GM12865 (cell line): ENCODE data around the gene PITPNM2.

Source experiments
- DNase-seq: peaks from one replicate; pipeline ENCODE4 v3.0.0; 2010; ENCODE audit warnings: low read depth
- H3K4me3 ChIP-seq: 2 replicates; pipeline ENCODE4 v1.5.1; 2011; ENCODE audit warnings: mild to moderate bottlenecking, low read depth, low read length, control low read depth
- CTCF ChIP-seq: IDR thresholded peaks from 2 replicates; pipeline ENCODE4 v1.5.1; 2011; ENCODE audit warnings: low read length, control low read depth, low read depth, inconsistent platforms; ENCODE audit not compliant: insufficient read depth; ENCODE audit errors: missing control alignments

Gene PITPNM2

GRCh38 chr12:123145211-123145610, 5.7 kb downstream of the PITPNM2 start:
- DNase-seq, result no peak
- H3K4me3 ChIP-seq, result no peak overlapping the region
- TF ChIP-seq CTCF, result no peak

GRCh38 chr12:123143736-123144461, 7.0 kb downstream of the PITPNM2 start:
- no peak for TF ChIP-seq CTCF
- H3K4me3 ChIP-seq, result no peak overlapping the region
- no peak for DNase-seq

- TF ChIP-seq CTCF, result no peak
- no peak for DNase-seq
- no peak overlapping the region for H3K4me3 ChIP-seq
Measured at GRCh38 chr12:123142921-123143735, 7.8 kb downstream of the PITPNM2 start.

- H3K4me3 ChIP-seq, result no peak overlapping the region
- DNase-seq, result no peak
- TF ChIP-seq CTCF, result no peak
Measured at GRCh38 chr12:123142518-123142840, 8.4 kb downstream of the PITPNM2 start.

GRCh38 chr12:123141615-123142517, 9.0 kb downstream of the PITPNM2 start:
- no peak for DNase-seq
- H3K4me3 ChIP-seq, result no peak overlapping the region
- TF ChIP-seq CTCF, result no peak

- no peak for TF ChIP-seq CTCF
Measured at GRCh38 chr12:123140676-123141614, 9.9 kb downstream of the PITPNM2 start.

More at GRCh38 chr12:123140676-123141614, 9.9 kb downstream of the PITPNM2 start:
- DNase-seq, result no peak
- no peak overlapping the region for H3K4me3 ChIP-seq
